H9 (cell line): ENCODE measurements around the gene LINC00632. TPM values are rescaled to one million over a fixed set of nuclear protein-coding genes. Genes with fewer than 3 reads are reported as not detected.

Experiments used
- DNase-seq: peaks from one replicate; pipeline ENCODE4 v3.0.0-alpha.2; 2017
- H2AFZ ChIP-seq: one replicate; pipeline ENCODE4 v1.6.1; 2013; ENCODE audit warnings: mild to moderate bottlenecking, low read length, control low read depth, moderate library complexity
- H2AK5ac ChIP-seq: 2 replicates; pipeline ENCODE4 v1.6.1; 2013; ENCODE audit warnings: low read length, control low read depth, mixed read lengths; ENCODE audit not compliant: insufficient read length
- H2BK120ac ChIP-seq: one replicate; pipeline ENCODE4 v1.6.1; 2013; ENCODE audit warnings: low read depth, mild to moderate bottlenecking, low read length, control low read depth, inconsistent platforms; ENCODE audit not compliant: poor library complexity, severe bottlenecking
- H2BK12ac ChIP-seq: 2 replicates; pipeline ENCODE4 v1.6.1; 2013; ENCODE audit warnings: low read length, control low read depth, mixed read lengths, low read depth; ENCODE audit not compliant: insufficient read length
- H2BK15ac ChIP-seq: 2 replicates; pipeline ENCODE4 v1.6.1; 2013; ENCODE audit warnings: low read depth, low read length, control low read depth
- H2BK20ac ChIP-seq: one replicate; pipeline ENCODE4 v1.6.1; 2013; ENCODE audit warnings: low read depth, mild to moderate bottlenecking, low read length, control low read depth, inconsistent platforms; ENCODE audit not compliant: poor library complexity, severe bottlenecking
- H2BK5ac ChIP-seq: 2 replicates; pipeline ENCODE4 v1.6.1; 2013; ENCODE audit warnings: low read length, control low read depth, mixed read lengths; ENCODE audit not compliant: insufficient read length
- H3K14ac ChIP-seq: 2 replicates; pipeline ENCODE4 v1.6.1; 2013; ENCODE audit warnings: low read length, control low read depth; ENCODE audit not compliant: insufficient read depth
- H3K18ac ChIP-seq: 2 replicates; pipeline ENCODE4 v1.6.1; 2013; ENCODE audit warnings: low read depth, mild to moderate bottlenecking, mixed read lengths, low read length, control low read depth; ENCODE audit not compliant: insufficient read length
- H3K23ac ChIP-seq: 2 replicates; pipeline ENCODE4 v1.6.1; 2013; ENCODE audit warnings: low read length, control low read depth, mixed read lengths, low read depth; ENCODE audit not compliant: insufficient read length
- H3K23me2 ChIP-seq: 2 replicates; pipeline ENCODE4 v1.6.1; 2013; ENCODE audit warnings: low read depth, mild to moderate bottlenecking, mixed read lengths, low read length, control low read depth; ENCODE audit not compliant: insufficient read length, poor library complexity, severe bottlenecking
- H3K27ac ChIP-seq: 2 replicates; pipeline ENCODE4 v1.5.1; 2013; ENCODE audit warnings: low read length, control low read depth, mixed read lengths, low read depth; ENCODE audit not compliant: insufficient read length
- H3K27me3 ChIP-seq: 2 replicates; pipeline ENCODE4 v1.6.1; 2013; ENCODE audit warnings: low read length, control low read depth, inconsistent platforms; ENCODE audit not compliant: insufficient read depth
- H3K4ac ChIP-seq: 2 replicates; pipeline ENCODE4 v1.6.1; 2013; ENCODE audit warnings: low read depth, mild to moderate bottlenecking, control low read depth, inconsistent platforms, low read length, moderate library complexity
- H3K4me1 ChIP-seq: 2 replicates; pipeline ENCODE4 v1.6.1; 2013; ENCODE audit warnings: low read length, control low read depth, inconsistent platforms; ENCODE audit not compliant: insufficient read depth
- H3K4me2 ChIP-seq: 2 replicates; pipeline ENCODE4 v1.6.1; 2013; ENCODE audit warnings: low read length, control low read depth, mixed read lengths; ENCODE audit not compliant: insufficient read length, insufficient read depth
- H3K56ac ChIP-seq: 2 replicates; pipeline ENCODE4 v1.6.1; 2013; ENCODE audit warnings: low read depth, mild to moderate bottlenecking, mixed read lengths, low read length, control low read depth; ENCODE audit not compliant: insufficient read length
- H3K79me1 ChIP-seq: 2 replicates; pipeline ENCODE4 v1.6.1; 2013; ENCODE audit warnings: low read depth, mild to moderate bottlenecking, moderate library complexity, low read length, control low read depth, inconsistent platforms; ENCODE audit not compliant: insufficient read depth, poor library complexity, severe bottlenecking
- H3K79me2 ChIP-seq: 2 replicates; pipeline ENCODE4 v1.6.1; 2013; ENCODE audit warnings: low read length, control low read depth, inconsistent platforms; ENCODE audit not compliant: insufficient read depth
- H3K9ac ChIP-seq: 2 replicates; pipeline ENCODE4 v1.6.1; 2013; ENCODE audit warnings: low read length, control low read depth, mixed read lengths; ENCODE audit not compliant: insufficient read length; ENCODE audit errors: extremely low read depth
- H3K9me3 ChIP-seq: one replicate; pipeline ENCODE4 v1.6.1; 2013; ENCODE audit warnings: low read depth, low read length, inconsistent platforms; ENCODE audit not compliant: control insufficient read depth
- H3T11ph ChIP-seq: one replicate; pipeline ENCODE4 v1.6.1; 2013; ENCODE audit warnings: mild to moderate bottlenecking, low read length, control low read depth, inconsistent platforms
- H4K20me1 ChIP-seq: one replicate; pipeline ENCODE4 v1.6.1; 2013; ENCODE audit not compliant: control insufficient read depth, insufficient read length, insufficient read depth
- H4K5ac ChIP-seq: 2 replicates; pipeline ENCODE4 v1.6.1; 2013; ENCODE audit warnings: low read depth, mild to moderate bottlenecking, mixed read lengths, low read length, control low read depth; ENCODE audit not compliant: insufficient read length
- H4K8ac ChIP-seq: replicated peaks from 2 replicates; pipeline ENCODE4 v1.6.1; 2013; ENCODE audit warnings: low read length, control low read depth, mixed read lengths, low read depth; ENCODE audit not compliant: insufficient read length
- H4K91ac ChIP-seq: 2 replicates; pipeline ENCODE4 v1.6.1; 2013; ENCODE audit warnings: low read depth, mild to moderate bottlenecking, moderate library complexity, mixed read lengths, low read length, control low read depth; ENCODE audit not compliant: insufficient read length
- H3K27ac Mint-ChIP-seq, 3 experiments: 2 replicates in 2 of 3; 3 replicates in 1 of 3; pipeline ENCODE4 v1.8.0; 2020 to 2021; ENCODE audit warnings: mixed read lengths in 3 of 3, mild to moderate bottlenecking in 1 of 3, moderate library complexity in 1 of 3
- H3K27me3 Mint-ChIP-seq: 2 replicates; pipeline ENCODE4 v1.8.0; 2021; ENCODE audit warnings: low read depth, mild to moderate bottlenecking, moderate library complexity, mixed read lengths
- H3K36me3 Mint-ChIP-seq, 3 experiments: 2 replicates in 2 of 3; 3 replicates in 1 of 3; pipeline ENCODE4 v1.8.0; 2020 to 2021; ENCODE audit warnings: low read depth in 3 of 3, mixed read lengths in 3 of 3; ENCODE audit not compliant: insufficient read depth in 1 of 3
- H3K4me1 Mint-ChIP-seq, 2 experiments: 2 replicates each; pipeline ENCODE4 v1.8.0; 2020; ENCODE audit warnings: mixed read lengths in 2 of 2
- H3K4me3 Mint-ChIP-seq, 2 experiments: 2 replicates in 1 of 2; 3 replicates in 1 of 2; pipeline ENCODE4 v1.8.0; 2020 to 2021; ENCODE audit warnings: mild to moderate bottlenecking in 2 of 2, mixed read lengths in 2 of 2, moderate library complexity in 1 of 2
- H3K9me3 Mint-ChIP-seq, 2 experiments: 2 replicates in 1 of 2; 3 replicates in 1 of 2; pipeline ENCODE4 v1.8.0; 2020; ENCODE audit warnings: mild to moderate bottlenecking in 2 of 2, mixed read lengths in 2 of 2, moderate library complexity in 1 of 2
- WGBS: extraction: QIAGEN DNeasy Blood & Tissue Kit; methylation state at CpG from one replicate; pipeline ENCODE4 v1.1.7; 2013; ENCODE audit warnings: missing lambda C conversion rate, low lambda C conversion rate, mixed read lengths; ENCODE audit not compliant: insufficient read length; ENCODE audit errors: extremely low coverage; 5-methylcytosine and 5-hydroxymethylcytosine counted together
- total RNA-seq: library from RNA; stranded (reverse); gene quantifications from 2 replicates; pipeline ENCODE4 v1.2.1, GENCODE V29; 2021
- TF ChIP-seq, protein P1 (sequence below): fragments of 200-600 bp; sonication (generic); conservative IDR thresholded peaks from 3 replicates; pipeline ENCODE4 v1.8.0; 2021; ENCODE audit warnings: antibody characterized with exemption, mild to moderate bottlenecking

Gene LINC00632
- total RNA-seq, 1 experiment from 2014 or later = 46.3 TPM

- no peaks in the 10 kb centered on the region for H3K79me2 ChIP-seq
- H3K14ac ChIP-seq = no peak overlapping the region
- H3K79me1 ChIP-seq = no peaks in the 10 kb centered on the region
- no peak overlapping the region for H3K4ac ChIP-seq
- Mint-ChIP-seq H3K4me1 (peaks cover 16 to 17% of the 10 kb centered on the region in 2 experiments), H3K4me3 (no peak overlapping the region), H3K27ac (no peak overlapping the region), H3K36me3 (no peaks in the 10 kb centered on the region), H3K9me3 (no peaks in the 10 kb centered on the region), H3K27me3 (no peaks in the 10 kb centered on the region; the same call in 1 of the 2 replicates)
- no peak overlapping the region for H3K4me2 ChIP-seq
- no CpG with 5 or more reads among the region's 3 CpGs for WGBS
- no peak overlapping the region for H2BK12ac ChIP-seq
- H3K4me1 ChIP-seq = no peaks in the 10 kb centered on the region
- H3K27me3 ChIP-seq = no peaks in the 10 kb centered on the region
- H3K23ac ChIP-seq = no peak overlapping the region
- H2AK5ac ChIP-seq = no peak overlapping the region
- TF ChIP-seq, protein P1, sequence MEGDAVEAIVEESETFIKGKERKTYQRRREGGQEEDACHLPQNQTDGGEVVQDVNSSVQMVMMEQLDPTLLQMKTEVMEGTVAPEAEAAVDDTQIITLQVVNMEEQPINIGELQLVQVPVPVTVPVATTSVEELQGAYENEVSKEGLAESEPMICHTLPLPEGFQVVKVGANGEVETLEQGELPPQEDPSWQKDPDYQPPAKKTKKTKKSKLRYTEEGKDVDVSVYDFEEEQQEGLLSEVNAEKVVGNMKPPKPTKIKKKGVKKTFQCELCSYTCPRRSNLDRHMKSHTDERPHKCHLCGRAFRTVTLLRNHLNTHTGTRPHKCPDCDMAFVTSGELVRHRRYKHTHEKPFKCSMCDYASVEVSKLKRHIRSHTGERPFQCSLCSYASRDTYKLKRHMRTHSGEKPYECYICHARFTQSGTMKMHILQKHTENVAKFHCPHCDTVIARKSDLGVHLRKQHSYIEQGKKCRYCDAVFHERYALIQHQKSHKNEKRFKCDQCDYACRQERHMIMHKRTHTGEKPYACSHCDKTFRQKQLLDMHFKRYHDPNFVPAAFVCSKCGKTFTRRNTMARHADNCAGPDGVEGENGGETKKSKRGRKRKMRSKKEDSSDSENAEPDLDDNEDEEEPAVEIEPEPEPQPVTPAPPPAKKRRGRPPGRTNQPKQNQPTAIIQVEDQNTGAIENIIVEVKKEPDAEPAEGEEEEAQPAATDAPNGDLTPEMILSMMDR = peak; percentile 74
- no peak overlapping the region for H3K27ac ChIP-seq
- H4K20me1 ChIP-seq = no peaks in the 10 kb centered on the region
- H4K91ac ChIP-seq = no peak overlapping the region
- H2BK15ac ChIP-seq = no peak overlapping the region
- no peak overlapping the region for H2BK5ac ChIP-seq
- no peak overlapping the region for H2BK20ac ChIP-seq
- no peak overlapping the region for H3K56ac ChIP-seq
- no peak overlapping the region for H3K18ac ChIP-seq
- H4K8ac ChIP-seq = no peak overlapping the region
- no peak overlapping the region for H2BK120ac ChIP-seq
- no peaks in the 10 kb centered on the region for H3K23me2 ChIP-seq
- H3K9ac ChIP-seq = no peak overlapping the region
- H4K5ac ChIP-seq = no peak overlapping the region
- no peak overlapping the region for H3T11ph ChIP-seq
- H3K9me3 ChIP-seq = no peaks in the 10 kb centered on the region
- no peak for DNase-seq
- H2AFZ ChIP-seq = no peak overlapping the region
These were observed 44.6 kb upstream of the LINC00632 start for GRCh38 chrX:140664939-140665338.
